IMR-90 (cell line): Measurements from ENCODE around the gene RALGPS1. TPM values are rescaled to one million over a fixed set of nuclear protein-coding genes. Genes with fewer than 3 reads are reported as not detected.

Experiments used
- ATAC-seq: fragments of 200-7000 bp; cut with Tn5 transposase; 2 replicates; pipeline ENCODE4 v1.9.1; 2020; ENCODE audit warnings: low read depth, mild to moderate bottlenecking, moderate library complexity
- BruUV-seq: library from RNA; stranded (reverse); fragments of 400-500 nt; replicated peaks from 2 replicates; lab custom pipeline; 2021; lab: Mats Ljungman, UMichigan
- CTCF ChIA-PET: fragments of 300-600 bp; formaldehyde crosslinking; extraction: SDS; loops from one replicate; lab custom pipeline; 2021; ENCODE audit warnings: antibody characterized with exemption; lab: Yijun Ruan, JAX
- POLR2A ChIA-PET: fragments of 300-600 bp; sonication (Branson Sonifier 250); formaldehyde crosslinking; loops from one replicate; lab custom pipeline; 2022; ENCODE audit warnings: antibody characterized with exemption; ENCODE audit not compliant: unreplicated experiment; lab: Charles Lee
- DNase-seq: peaks from one replicate; pipeline ENCODE4 v3.0.0; 2013
- H2AFZ ChIP-seq: replicated peaks from 2 replicates; pipeline ENCODE3; 2013; ENCODE audit warnings: low read length, mild to moderate bottlenecking; ENCODE audit not compliant: poor library complexity
- H2AK5ac ChIP-seq: 2 replicates; pipeline ENCODE4 v1.6.1; 2013; ENCODE audit warnings: low read depth, low read length, inconsistent platforms
- H2AK9ac ChIP-seq: replicated peaks from 2 replicates; pipeline ENCODE3; 2013; ENCODE audit warnings: mild to moderate bottlenecking, low read depth, low read length, moderate library complexity; ENCODE audit not compliant: poor library complexity
- H2BK120ac ChIP-seq: 2 replicates; pipeline ENCODE4 v1.6.1; 2013; ENCODE audit warnings: low read depth, low read length, inconsistent platforms
- H2BK15ac ChIP-seq: 3 replicates; pipeline ENCODE4 v1.6.1; 2013; ENCODE audit warnings: low read depth, low read length, inconsistent platforms
- H2BK20ac ChIP-seq: 2 replicates; pipeline ENCODE4 v1.6.1; 2013; ENCODE audit warnings: low read depth, mild to moderate bottlenecking, inconsistent platforms, low read length, moderate library complexity
- H2BK5ac ChIP-seq: 2 replicates; pipeline ENCODE4 v1.6.1; 2013; ENCODE audit warnings: mild to moderate bottlenecking, low read depth, low read length, inconsistent platforms; ENCODE audit not compliant: poor library complexity, severe bottlenecking
- H3K14ac ChIP-seq: replicated peaks from 2 replicates; pipeline ENCODE4 v1.6.1; 2013; ENCODE audit warnings: low read depth, low read length, inconsistent platforms
- H3K18ac ChIP-seq: 2 replicates; pipeline ENCODE4 v1.6.1; 2013; ENCODE audit warnings: low read depth, low read length, control low read depth
- H3K23ac ChIP-seq: 2 replicates; pipeline ENCODE4 v1.6.1; 2013; ENCODE audit warnings: low read depth, low read length, inconsistent platforms
- H3K27ac ChIP-seq: 2 replicates; pipeline ENCODE4 v1.5.1; 2013; ENCODE audit warnings: mild to moderate bottlenecking, control low read depth, low read length; ENCODE audit not compliant: insufficient read depth
- H3K27me3 ChIP-seq: 2 replicates; pipeline ENCODE4 v1.6.1; 2013; ENCODE audit warnings: low read length; ENCODE audit not compliant: control insufficient read depth, insufficient read depth
- H3K36me3 ChIP-seq: 2 replicates; pipeline ENCODE4 v1.6.1; 2013; ENCODE audit warnings: low read length, mixed read lengths; ENCODE audit not compliant: control insufficient read depth, insufficient read depth
- H3K4ac ChIP-seq: 2 replicates; pipeline ENCODE4 v1.6.1; 2013; ENCODE audit warnings: low read depth, low read length, inconsistent platforms
- H3K4me1 ChIP-seq: 2 replicates; pipeline ENCODE4 v1.6.1; 2013; ENCODE audit warnings: low read length, mixed read lengths; ENCODE audit not compliant: control insufficient read depth, insufficient read depth
- H3K4me2 ChIP-seq: 2 replicates; pipeline ENCODE4 v1.6.1; 2013; ENCODE audit warnings: low read depth, mild to moderate bottlenecking, control low read depth, low read length, moderate library complexity
- H3K4me3 ChIP-seq: 2 replicates; pipeline ENCODE4 v1.5.1; 2013; ENCODE audit warnings: low read depth, mild to moderate bottlenecking, control low read depth, low read length, moderate library complexity; ENCODE audit not compliant: insufficient read depth
- H3K56ac ChIP-seq: 2 replicates; pipeline ENCODE4 v1.6.1; 2013; ENCODE audit warnings: low read length, inconsistent platforms; ENCODE audit not compliant: insufficient read depth; ENCODE audit errors: extremely low read depth
- H3K79me1 ChIP-seq, 2 experiments: 2 replicates each; pipeline ENCODE4 v1.6.1; 2013; ENCODE audit warnings: low read length in 2 of 2, inconsistent platforms in 1 of 2, low read depth in 1 of 2
- H3K9ac ChIP-seq: 2 replicates; pipeline ENCODE4 v1.6.1; 2013; ENCODE audit warnings: low read depth, low read length, control low read depth
- H3K9me1 ChIP-seq: 2 replicates; pipeline ENCODE4 v1.6.1; 2013; ENCODE audit warnings: low read length, inconsistent platforms; ENCODE audit not compliant: insufficient read depth
- H3K9me3 ChIP-seq: 2 replicates; pipeline ENCODE4 v1.6.1; 2013; ENCODE audit warnings: low read length; ENCODE audit not compliant: control insufficient read depth, insufficient read depth
- H4K20me1 ChIP-seq: 2 replicates; pipeline ENCODE4 v1.6.1; 2013; ENCODE audit warnings: low read length, inconsistent platforms; ENCODE audit not compliant: insufficient read depth
- H4K5ac ChIP-seq: 2 replicates; pipeline ENCODE4 v1.6.1; 2013; ENCODE audit warnings: mild to moderate bottlenecking, low read depth, low read length, control low read depth
- H4K8ac ChIP-seq, 2 experiments: 2 replicates each; pipeline ENCODE4 v1.6.1; 2013; ENCODE audit warnings: low read depth in 2 of 2, low read length in 2 of 2, control low read depth in 1 of 2, inconsistent platforms in 1 of 2
- H4K91ac ChIP-seq: 2 replicates; pipeline ENCODE4 v1.6.1; 2013; ENCODE audit warnings: low read depth, low read length, inconsistent platforms; ENCODE audit not compliant: insufficient read depth
- USF2 ChIP-seq: fragments of 150-350 bp; IDR thresholded peaks from 2 replicates; pipeline ENCODE4 v1.6.1; 2017; ENCODE audit warnings: mild to moderate bottlenecking, antibody characterized with exemption, low read length, low read depth
- WGBS, 2 experiments: methylation state at CpG; one replicate each; pipeline versions ENCODE4 v1.1.5 to v1.1.7; 2013; ENCODE audit warnings: missing lambda C conversion rate in 2 of 2; ENCODE audit not compliant: insufficient read length in 1 of 2; ENCODE audit errors: extremely low coverage in 2 of 2; 5-methylcytosine and 5-hydroxymethylcytosine counted together
- dilution Hi-C: fragments of 300-500 bp; cut with HindIII; formaldehyde crosslinking; loops from one replicate; pipeline ENCODE4 v1.14.3; 2018; ENCODE audit warnings: low sequenced_read_pairs; ENCODE audit not compliant: unreplicated experiment
- in situ Hi-C: fragments of 300-500 bp; cut with MboI; formaldehyde crosslinking; loops from 3 replicates; pipeline ENCODE4 v1.14.3; 2019; ENCODE audit warnings: low sequenced_read_pairs, inconsistent platforms, mixed read lengths
- intact Hi-C: fragments of 100-400 bp; cut with micrococcal nuclease; formaldehyde crosslinking; loops from 2 replicates; pipeline ENCODE4 v1.10.0; 2022
- polyA plus RNA-seq, 3 experiments: library from polyadenylated mRNA; depleted of rRNA; stranded (reverse); fragments of >200 nt; gene quantifications; 2 replicates each; pipeline ENCODE4 v1.2.3, GENCODE V29; 2012; ENCODE audit warnings: low replicate concordance in 1 of 3
- total RNA-seq: library from RNA; depleted of rRNA; stranded (reverse); fragments of >200 nt; gene quantifications from 2 replicates; pipeline ENCODE4 v1.2.3, GENCODE V29; 2012

Gene RALGPS1
- total and polyA plus RNA-seq, 2 of the 4 experiments (the other 2 are of a cell fraction), result 0.90 to 2.8 TPM

- no peak overlapping the region for H4K8ac ChIP-seq
- no peak overlapping the region for H3K4ac ChIP-seq
- no peaks in the 10 kb centered on the region for H3K79me1 ChIP-seq
- no peaks in the 10 kb centered on the region for H3K36me3 ChIP-seq
- no peak overlapping the region for H2BK15ac ChIP-seq
- no peak overlapping the region for H3K18ac ChIP-seq
- H2BK120ac ChIP-seq, result no peak overlapping the region
- no peak overlapping the region for H3K4me3 ChIP-seq
- H3K14ac ChIP-seq, result no peak overlapping the region
- no peak overlapping the region for H3K27ac ChIP-seq
- H3K56ac ChIP-seq, result no peak overlapping the region
- ATAC-seq (no peak), DNase-seq (no peak)
- no peak overlapping the region for H2AK5ac ChIP-seq
- dilution Hi-C loops (no loop called here), in situ Hi-C loops (no loop called here), intact Hi-C loops (no loop called here)
- POLR2A ChIA-PET, result no interaction called here
- no peak overlapping the region for H4K91ac ChIP-seq
- WGBS, 2 experiments, result 100% methylated on average over 4 of the region's 10 CpGs; no CpG with 5 or more reads in 1 of the 2 experiments
- H3K9me1 ChIP-seq, result 0 out of 2 replicates have a peak, but pooled peaks cover 3% of the 10 kb centered on the region
- no peak for TF ChIP-seq USF2
- H3K4me1 ChIP-seq, result peaks cover 3% of the 10 kb centered on the region
- H3K4me2 ChIP-seq, result no peak overlapping the region
- H3K9me3 ChIP-seq, result no peaks in the 10 kb centered on the region
- CTCF ChIA-PET, result no interaction called here
- H2AFZ ChIP-seq, result peak overlapping the region; percentile 26
- no peak overlapping the region for H2AK9ac ChIP-seq
- no peak overlapping the region for H3K23ac ChIP-seq
- H3K9ac ChIP-seq, result no peak overlapping the region
- no peaks in the 10 kb centered on the region for H4K20me1 ChIP-seq
- no TSS peak for BruUV-seq
- H2BK5ac ChIP-seq, result no peak overlapping the region
- H4K5ac ChIP-seq, result no peak overlapping the region
- H3K27me3 ChIP-seq, result no peaks in the 10 kb centered on the region
- no peak overlapping the region for H2BK20ac ChIP-seq
These were observed 254.4 kb downstream of the RALGPS1 start for GRCh38 chr9:127168756-127169574.
